HG03045 (cell line): ENCODE data around the gene TSHZ2.
"Not testable (repeated sequence)": the region's sequence is repeated elsewhere in the genome, so short reads cannot be mapped to it uniquely, and the experiment has no call there.

ENCODE experiments used
- ATAC-seq: cut with Tn5 transposase; IDR thresholded peaks from one replicate; pipeline ENCODE4 v1.9.1; 2021; ENCODE audit warnings: mild to moderate bottlenecking, moderate library complexity; ENCODE audit not compliant: unreplicated experiment

TSHZ2 gene

GRCh38 chr20:53402233-53403005, 430.3 kb downstream of the TSHZ2 start:
- ATAC-seq, result no peak

DNA sequence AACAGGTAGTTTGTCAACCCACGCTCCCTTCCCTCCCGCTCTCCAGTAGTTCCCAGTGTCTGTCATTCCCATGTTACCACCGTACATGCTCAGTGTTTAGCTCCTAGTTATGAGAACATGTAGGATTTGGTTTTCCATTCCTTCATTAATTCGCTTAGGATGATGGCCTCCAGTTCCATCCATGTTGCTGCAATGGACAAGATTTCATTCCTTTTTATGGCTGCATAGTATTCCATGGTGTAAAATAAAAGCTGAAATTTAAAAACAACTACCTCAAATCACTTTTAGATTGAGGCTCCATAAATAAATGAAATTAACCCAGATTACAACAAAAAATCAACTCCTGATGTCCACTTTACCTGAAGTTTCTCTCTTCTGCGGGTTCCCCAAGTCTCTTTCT, 430.9 kb downstream of the TSHZ2 start:
- ATAC-seq, result no peak

GRCh38 chr20:53405139-53405538, 433.0 kb downstream of the TSHZ2 start:
- ATAC-seq, result no peak

DNA sequence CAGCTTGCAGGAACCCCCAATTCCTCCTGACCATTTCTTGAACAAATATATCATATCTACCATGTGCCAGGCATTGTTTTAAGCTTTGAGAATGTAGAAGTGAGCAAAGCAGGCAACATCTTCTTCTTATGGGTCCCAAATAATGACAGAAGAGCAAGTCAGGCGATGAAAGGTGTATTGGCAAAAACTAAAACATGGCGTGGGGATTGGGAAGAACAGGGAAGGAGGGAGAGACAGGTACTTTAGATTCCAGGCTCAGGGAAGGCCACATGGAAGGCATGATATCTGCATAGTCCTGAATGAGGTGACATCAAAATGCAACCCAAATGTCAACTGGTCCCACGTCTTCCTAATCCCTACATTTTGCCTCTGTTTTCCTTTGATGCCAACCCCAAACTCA, 434.4 kb downstream of the TSHZ2 start:
- ATAC-seq, result no peak

DNA sequence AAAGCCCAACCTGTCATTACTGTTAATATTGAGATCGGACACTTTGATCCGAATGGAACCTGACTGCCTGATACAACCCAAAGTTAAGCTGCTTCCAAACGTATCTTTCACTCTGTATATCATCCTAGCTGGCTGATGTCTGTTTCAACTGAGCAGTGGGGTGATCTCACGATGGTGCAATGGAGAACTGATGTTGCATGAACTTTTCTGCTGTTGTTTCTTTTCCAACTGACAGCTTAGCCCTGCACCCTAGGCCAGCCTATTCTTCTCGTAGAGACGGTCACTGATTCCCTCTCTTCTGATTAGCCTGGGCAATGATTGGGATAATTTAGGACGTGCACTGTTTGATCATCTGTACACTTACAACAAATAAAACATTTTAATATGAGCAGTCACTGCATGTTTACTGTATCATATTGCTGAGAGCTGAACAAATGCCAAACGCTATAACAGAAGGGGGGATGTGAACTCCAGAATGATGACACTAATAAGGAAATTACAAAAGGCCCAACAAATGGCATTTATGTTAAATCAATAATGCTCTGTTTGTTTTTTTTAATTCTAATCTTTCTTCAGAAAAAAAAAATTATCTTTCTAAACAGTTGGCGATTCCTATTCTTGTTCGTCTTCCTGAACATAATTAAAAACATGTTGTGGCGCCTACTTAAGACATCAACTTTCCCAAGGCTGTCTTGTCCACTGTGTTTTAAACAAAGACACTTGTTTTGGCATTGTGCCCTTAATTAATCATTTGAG, 436.7 kb downstream of the TSHZ2 start:
- ATAC-seq, result no peak

- ATAC-seq, result no peak
Observed at GRCh38 chr20:53409447-53409717, 437.2 kb downstream of the TSHZ2 start.

GRCh38 chr20:53411129-53411528, 439.0 kb downstream of the TSHZ2 start:
- no peak for ATAC-seq

GRCh38 chr20:53411891-53412290, 439.7 kb downstream of the TSHZ2 start:
- no peak for ATAC-seq

DNA sequence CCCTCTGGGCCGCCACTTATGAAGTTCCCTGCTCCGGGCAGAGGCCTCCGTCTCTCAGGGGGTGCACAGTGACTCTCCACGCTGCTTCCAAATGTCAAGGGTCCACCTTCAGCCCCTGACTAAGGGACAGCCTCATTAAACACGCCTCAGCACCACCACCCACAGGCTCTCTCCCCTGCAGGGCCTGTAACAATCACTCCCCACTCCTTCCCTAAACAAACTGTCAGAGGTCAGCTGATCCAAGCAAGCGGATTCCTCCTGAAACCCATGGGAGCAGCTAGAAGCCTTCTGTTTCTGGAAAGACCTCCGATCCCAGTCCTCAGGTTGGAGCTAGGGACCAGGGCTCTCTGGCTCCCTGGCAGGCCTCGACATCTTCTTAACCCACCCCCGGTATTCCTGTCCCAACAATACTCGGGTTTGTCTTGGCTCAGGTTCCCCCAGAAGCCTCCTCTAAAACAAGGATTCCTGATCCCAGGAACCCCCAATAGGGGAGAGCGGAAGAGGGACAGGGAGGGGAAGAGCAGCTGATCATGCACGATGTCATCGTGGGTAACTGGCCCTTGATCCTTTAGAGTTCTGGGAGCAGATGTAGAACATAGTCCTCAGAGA, 440.5 kb downstream of the TSHZ2 start:
- ATAC-seq, result no peak

- ATAC-seq, result peak; percentile 75
Observed at GRCh38 chr20:53413186-53413631, 441.1 kb downstream of the TSHZ2 start.

- not testable (repeated sequence) for ATAC-seq
Observed at GRCh38 chr20:53413845-53414244, 441.7 kb downstream of the TSHZ2 start.

GRCh38 chr20:53419693-53420460, 447.7 kb downstream of the TSHZ2 start:
- ATAC-seq, result no peak

DNA sequence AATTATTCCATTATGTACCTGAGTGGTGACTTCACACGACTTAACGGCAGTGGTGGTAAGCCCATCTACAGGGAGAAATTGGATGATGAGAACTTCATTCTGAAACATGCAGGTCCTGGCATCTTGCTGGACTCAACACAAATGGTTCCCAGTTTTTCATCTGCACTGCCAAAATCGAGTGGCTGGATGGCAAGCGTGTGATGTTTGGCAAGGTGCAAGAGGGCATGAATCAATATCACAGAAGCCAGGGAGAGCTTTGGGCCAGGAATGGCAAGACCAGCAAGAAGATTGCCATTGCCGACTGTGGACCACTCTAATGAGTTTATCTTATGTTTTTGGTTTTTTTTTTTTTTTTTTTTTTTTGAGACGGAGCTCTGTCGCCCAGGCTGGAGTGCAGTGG, 449.2 kb downstream of the TSHZ2 start:
- no peak for ATAC-seq

DNA sequence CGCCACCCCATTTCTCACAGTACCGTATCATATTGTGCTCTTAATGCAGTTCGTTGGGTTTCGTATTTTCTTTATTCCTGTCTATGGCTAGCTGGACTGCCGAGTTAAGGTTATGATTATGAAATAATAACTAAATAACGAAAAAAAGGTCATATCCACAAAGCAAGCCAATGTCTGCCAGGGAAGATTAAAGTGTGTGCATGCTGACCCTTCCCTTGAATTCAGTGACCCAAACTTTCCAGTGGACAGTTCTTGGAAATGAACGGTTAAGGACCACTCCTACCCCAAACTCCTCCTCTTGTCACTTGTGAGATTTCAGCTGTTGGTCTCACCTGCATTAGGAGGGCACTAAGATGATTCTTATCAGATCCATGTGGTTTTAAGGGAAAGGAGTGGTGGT, 449.9 kb downstream of the TSHZ2 start:
- ATAC-seq, result no peak

DNA sequence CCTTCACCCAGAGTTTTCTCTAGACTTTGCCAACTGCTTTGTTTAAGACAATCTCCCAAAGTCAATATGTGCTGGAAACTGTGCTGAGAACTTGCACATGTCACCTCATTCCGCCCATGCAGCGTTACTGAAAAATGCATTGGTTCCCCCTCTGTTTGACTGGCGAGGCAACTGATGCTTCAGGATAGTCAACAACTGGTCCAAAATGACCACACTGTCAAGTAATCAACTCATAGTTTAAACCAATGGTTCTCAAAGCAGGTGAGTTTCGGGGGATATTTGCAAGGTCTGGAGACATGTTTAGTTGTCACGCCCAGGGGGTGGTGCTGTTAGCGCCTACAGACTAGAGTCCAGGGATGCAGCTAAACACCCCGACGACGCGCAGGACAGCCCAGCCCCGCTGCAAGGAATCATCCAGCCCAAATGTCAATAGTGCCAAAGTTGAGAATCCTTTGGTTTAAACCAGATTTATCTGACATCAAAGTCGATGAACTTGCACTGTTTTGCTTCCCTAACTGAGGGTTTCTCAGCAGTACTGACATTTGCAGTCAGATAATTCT, 451.5 kb downstream of the TSHZ2 start:
- ATAC-seq, result no peak

- ATAC-seq, result no peak
Observed at GRCh38 chr20:53425481-53425880, 453.3 kb downstream of the TSHZ2 start.

- ATAC-seq, result no peak
Observed at GRCh38 chr20:53425941-53426340, 453.8 kb downstream of the TSHZ2 start.

DNA sequence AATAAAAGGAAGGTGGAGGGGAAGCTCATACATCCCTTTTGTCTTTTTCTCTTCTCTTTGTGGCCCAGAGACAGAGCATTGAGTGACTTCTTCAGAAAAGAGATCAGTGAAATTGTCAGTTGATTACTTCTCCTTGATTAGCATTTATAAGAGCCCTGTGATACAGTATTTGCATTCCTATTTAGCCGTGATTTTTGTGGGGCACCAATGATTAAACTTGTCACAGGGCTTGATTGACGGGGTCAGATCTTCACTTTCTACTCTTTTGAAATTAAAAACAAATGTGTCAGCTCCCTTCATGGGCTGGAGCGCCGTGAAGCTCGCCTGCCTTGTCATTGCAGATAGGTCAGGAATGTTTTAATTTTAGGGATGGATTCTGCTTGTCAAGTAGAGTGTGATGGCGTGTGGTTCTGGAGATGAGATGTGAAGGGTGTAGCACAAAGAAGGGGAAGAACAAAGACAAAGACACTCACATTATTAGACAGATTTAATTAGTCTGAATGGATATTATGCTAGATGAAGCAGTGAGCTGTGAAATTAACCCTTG, 454.7 kb downstream of the TSHZ2 start:
- no peak for ATAC-seq

DNA sequence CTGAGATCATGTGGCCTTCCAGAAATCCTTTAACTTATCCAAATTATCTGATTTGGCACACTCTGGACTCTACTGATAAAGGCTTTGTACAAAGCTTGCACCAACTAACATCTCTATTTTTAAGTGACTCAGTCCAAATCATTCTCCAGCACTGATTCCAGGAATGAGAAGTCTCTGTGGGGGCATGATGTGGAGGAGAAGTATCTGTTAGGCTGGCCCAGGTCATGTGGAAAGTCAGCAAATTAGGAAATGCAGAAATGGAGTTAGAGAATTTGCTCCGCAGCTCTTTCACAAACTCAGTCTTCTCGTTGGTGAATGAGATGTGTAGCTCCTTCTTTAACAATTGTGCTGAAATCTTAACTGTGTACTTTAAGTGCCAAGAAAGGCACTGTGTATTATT, 455.8 kb downstream of the TSHZ2 start:
- no peak for ATAC-seq

DNA sequence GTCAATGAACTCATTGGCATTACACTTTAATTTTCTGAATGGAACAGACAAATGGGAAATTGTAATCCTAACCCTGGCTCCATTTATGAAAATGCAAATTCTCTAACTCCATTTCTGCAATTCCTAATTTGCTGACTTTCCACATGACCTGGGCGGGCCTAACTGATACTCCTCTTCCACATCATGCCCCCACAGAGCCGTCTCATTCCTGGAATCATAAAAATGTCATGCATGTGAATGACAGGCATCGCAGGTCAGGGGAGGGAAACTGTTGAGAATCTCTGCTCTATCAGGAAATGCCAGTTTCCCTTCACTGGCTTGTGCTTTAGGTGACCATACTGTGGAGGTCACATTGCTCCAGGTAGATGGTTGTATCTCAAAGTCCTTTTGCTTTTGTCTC, 456.4 kb downstream of the TSHZ2 start:
- ATAC-seq, result no peak

- ATAC-seq, result no peak
Observed at GRCh38 chr20:53428996-53429395, 456.8 kb downstream of the TSHZ2 start.
